Right lobe of liver (tissue), 6 donors: Measurements from ENCODE around the gene GDPGP1. TPM values are rescaled to one million over a fixed set of nuclear protein-coding genes. Genes with fewer than 3 reads are reported as not detected.

Experiments used
- ATAC-seq, 4 donors: fragments of 200-7000 bp; cut with Tn5 transposase; one replicate each; pipeline ENCODE4 v1.9.1; 2020; ENCODE audit warnings: mild to moderate bottlenecking in 4 of 4, moderate library complexity in 4 of 4
- DNase-seq, 3 donors: peaks; one replicate each; pipeline ENCODE4 v3.0.0-alpha.2; 2020
- H3K27ac ChIP-seq, 3 donors: fragments of 200-600 bp; one replicate each; pipeline ENCODE4 v1.8.0; 2022
- H3K27me3 ChIP-seq, 2 donors: fragments of 200-600 bp; one replicate each; pipeline ENCODE4 v1.8.0; 2022
- H3K36me3 ChIP-seq, 4 donors: fragments of 200-600 bp; sonication (generic) in 1 of 4; one replicate each; pipeline versions ENCODE4 v1.5.1 to v1.8.0; 2017 to 2022; ENCODE audit warnings: control low read depth in 1 of 4
- H3K4me1 ChIP-seq, 4 donors: fragments of 200-600 bp; sonication (generic) in 1 of 4; one replicate each; pipeline versions ENCODE4 v1.5.1 to v1.8.0; 2017 to 2022; ENCODE audit warnings: control low read depth in 1 of 4
- H3K4me3 ChIP-seq, 3 donors: fragments of 200-600 bp; one replicate each; pipeline ENCODE4 v1.8.0; 2022
- H3K9me3 ChIP-seq, 4 donors: fragments of 200-600 bp; sonication (generic) in 1 of 4; one replicate each; pipeline versions ENCODE4 v1.5.1 to v1.8.0; 2017 to 2022; ENCODE audit warnings: control low read depth in 1 of 4
- POLR2A ChIP-seq: fragments of 450-650 bp; IDR thresholded peaks from one replicate; pipeline ENCODE4 v1.6.1; 2017; ENCODE audit warnings: antibody characterized with exemption, mild to moderate bottlenecking
- WGBS: methylation state at CpG from one replicate; pipeline ENCODE4 v1.1.6; 2018; ENCODE audit warnings: low coverage, low lambda C conversion rate; ENCODE audit not compliant: insufficient coverage; ENCODE audit errors: missing lambda C conversion rate; 5-methylcytosine and 5-hydroxymethylcytosine counted together
- intact Hi-C, 2 donors: fragments of 100-400 bp; cut with DNase I; formaldehyde crosslinking; loops; one replicate each; pipeline versions ENCODE4 v1.11.2 to v1.14.1; 2022
- total RNA-seq, 6 experiments: library from RNA; depleted of rRNA in 2 of 6; stranded (reverse); fragments of >200 nt in 2 of 6; fragmentation: NEBNext Ultra II Directional in 3 of 6; extraction: Animal tissue kit (Norgen Biotek cat#: 25700) in 3 of 6; gene quantifications; one replicate each; pipeline versions ENCODE4 v1.1.0 to v1.2.4, GENCODE V29; 2016 to 2023
- TF ChIP-seq, protein P1 (sequence below), 4 donors: fragments of 200-600 bp in 3 of 4; fragments of 450-650 bp in 1 of 4; IDR thresholded peaks; one replicate each; pipeline versions ENCODE4 v1.5.1 to v1.8.0; 2016 to 2022; ENCODE audit warnings: antibody characterized with exemption in 4 of 4, mild to moderate bottlenecking in 2 of 4
- donor health status: DM: no; HTN: yes; CAD: no.
- donor health status: DM: no; HTN: no; CAD: no.
- donor health status: DM: no; HTN: no; CAD: no.
- donor health status: DM: no; HTN: yes; CAD: no.
- donor health status: DM: no; HTN: yes; CAD: no.

GDPGP1 gene
- total RNA-seq, 6 experiments from 2014 or later, result 3.6 to 13.6 (median 7.3) TPM

DNA sequence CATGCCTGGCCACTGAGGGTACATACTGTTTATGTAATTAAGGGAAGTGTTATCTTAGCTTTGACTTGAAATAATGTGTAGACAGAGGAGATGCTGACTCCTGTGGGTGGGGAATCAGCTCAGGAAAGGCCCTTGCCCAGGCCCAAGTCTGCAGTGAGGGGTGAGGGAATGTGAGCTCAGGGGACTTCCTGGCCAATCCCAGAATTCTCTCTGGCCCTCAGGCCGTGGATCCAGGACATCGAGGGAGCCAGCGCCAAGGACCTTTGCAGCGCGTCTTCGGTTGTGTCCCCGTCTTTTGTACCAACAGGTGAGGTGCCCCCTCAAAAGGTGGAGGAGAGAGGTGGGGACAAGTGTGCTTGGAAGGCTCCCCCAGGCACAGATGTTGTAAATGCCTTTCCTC lies 6.7 kb upstream of the GDPGP1 start:
- TF ChIP-seq, protein P1, sequence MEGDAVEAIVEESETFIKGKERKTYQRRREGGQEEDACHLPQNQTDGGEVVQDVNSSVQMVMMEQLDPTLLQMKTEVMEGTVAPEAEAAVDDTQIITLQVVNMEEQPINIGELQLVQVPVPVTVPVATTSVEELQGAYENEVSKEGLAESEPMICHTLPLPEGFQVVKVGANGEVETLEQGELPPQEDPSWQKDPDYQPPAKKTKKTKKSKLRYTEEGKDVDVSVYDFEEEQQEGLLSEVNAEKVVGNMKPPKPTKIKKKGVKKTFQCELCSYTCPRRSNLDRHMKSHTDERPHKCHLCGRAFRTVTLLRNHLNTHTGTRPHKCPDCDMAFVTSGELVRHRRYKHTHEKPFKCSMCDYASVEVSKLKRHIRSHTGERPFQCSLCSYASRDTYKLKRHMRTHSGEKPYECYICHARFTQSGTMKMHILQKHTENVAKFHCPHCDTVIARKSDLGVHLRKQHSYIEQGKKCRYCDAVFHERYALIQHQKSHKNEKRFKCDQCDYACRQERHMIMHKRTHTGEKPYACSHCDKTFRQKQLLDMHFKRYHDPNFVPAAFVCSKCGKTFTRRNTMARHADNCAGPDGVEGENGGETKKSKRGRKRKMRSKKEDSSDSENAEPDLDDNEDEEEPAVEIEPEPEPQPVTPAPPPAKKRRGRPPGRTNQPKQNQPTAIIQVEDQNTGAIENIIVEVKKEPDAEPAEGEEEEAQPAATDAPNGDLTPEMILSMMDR (IDR thresholded peaks at IDR 0.05), result no peak
- TF ChIP-seq POLR2A, result no peak
- Histone ChIP-seq H3K9me3 (no peaks in the 10 kb centered on the region), H3K36me3 (peaks cover 14 to 77% (median 42%) of the 10 kb centered on the region in 4 donors), H3K27ac (no peak overlapping the region), H3K27me3 (no peaks in the 10 kb centered on the region), H3K4me3 (no peak overlapping the region), H3K4me1 (peaks cover 0 to 32% (median 15%) of the 10 kb centered on the region in 4 donors)
- WGBS, result 100% methylated on average over 1 of the region's 7 CpGs
- ATAC-seq, result no peak
- intact Hi-C loops, result loop anchor here in 1 of 2 donors (10.0 kb wide), 1 partner anchor 83 kb away; no protein-coding TSS in a partner anchor
- no peak for DNase-seq

GRCh38 chr15:90227816-90228772 lies 5.9 kb upstream of the GDPGP1 start:
- ATAC-seq (no peak), DNase-seq (no peak)
- Histone ChIP-seq H3K4me3 (no peak overlapping the region), H3K27ac (no peak overlapping the region), H3K9me3 (no peaks in the 10 kb centered on the region), H3K27me3 (no peaks in the 10 kb centered on the region), H3K36me3 (peaks cover 14 to 69% (median 40%) of the 10 kb centered on the region in 4 donors), H3K4me1 (peaks cover 0 to 38% (median 18%) of the 10 kb centered on the region in 4 donors)
- TF ChIP-seq POLR2A, result no peak
- TF ChIP-seq, protein P1 (IDR thresholded peaks at IDR 0.05), result no peak
- intact Hi-C loops, result loop anchor here in 1 of 2 donors (10.0 kb wide), 1 partner anchor 83 kb away; no protein-coding TSS in a partner anchor
- no CpG with 5 or more reads among the region's 38 CpGs for WGBS

DNA sequence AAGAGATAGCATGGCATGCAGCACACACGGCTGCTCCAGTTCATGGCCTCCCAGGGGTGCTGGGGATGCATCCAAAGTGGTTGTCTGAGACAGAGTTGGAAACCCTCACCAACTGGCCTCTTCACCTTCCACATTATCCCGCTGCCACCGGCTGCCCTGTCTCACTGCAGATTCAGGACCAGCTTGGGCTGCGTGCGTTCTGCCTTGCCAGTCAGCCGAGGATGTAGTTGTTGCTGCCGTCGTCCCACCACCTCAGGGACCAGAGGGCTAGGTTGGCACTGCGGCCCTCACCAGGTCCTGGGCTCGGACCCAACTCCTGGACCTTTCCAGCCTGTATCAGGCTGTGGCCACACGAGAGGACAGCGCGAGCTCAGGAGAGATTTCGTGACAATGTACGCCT lies 5.0 kb upstream of the GDPGP1 start:
- peaks cover 0 to 38% (median 18%) of the 10 kb centered on the region in 4 donors for H3K4me1 ChIP-seq
- WGBS, result 67% methylated on average over 1 of the region's 15 CpGs
- H3K36me3 ChIP-seq, result peaks cover 14 to 62% (median 34%) of the 10 kb centered on the region in 4 donors
- intact Hi-C loops, result loop anchor here in 1 of 2 donors (10.0 kb wide), 1 partner anchor 84 kb away; no protein-coding TSS in a partner anchor
- no peak for ATAC-seq
- peak in 1 of 3 donors; percentile 28 for DNase-seq
- no peak overlapping the region for H3K4me3 ChIP-seq
- H3K27ac ChIP-seq, result no peak overlapping the region
- no peaks in the 10 kb centered on the region for H3K9me3 ChIP-seq
- no peaks in the 10 kb centered on the region for H3K27me3 ChIP-seq
- no peak for TF ChIP-seq POLR2A
- TF ChIP-seq, protein P1 (IDR thresholded peaks at IDR 0.05), result no peak

DNA sequence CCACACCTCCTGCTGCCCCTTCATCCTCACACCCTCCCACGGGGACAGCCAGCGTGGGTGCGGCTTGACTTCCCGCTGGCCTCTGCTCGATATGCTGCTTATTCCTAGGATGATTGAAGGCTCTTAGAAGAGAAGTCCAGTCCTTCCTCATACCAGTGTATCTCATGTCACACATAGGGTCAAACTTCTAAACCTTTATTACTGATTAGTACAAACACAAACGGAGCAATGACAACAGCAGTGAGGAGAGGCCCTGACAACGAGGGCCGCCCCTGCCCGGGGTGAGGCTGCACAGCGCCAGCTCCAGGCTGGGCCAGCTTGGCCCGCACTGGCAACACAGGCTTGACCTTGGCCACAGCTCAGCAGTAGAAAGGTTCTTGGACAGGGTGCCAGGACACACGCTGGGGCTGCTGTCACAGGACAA lies 3.9 kb upstream of the GDPGP1 start:
- TF ChIP-seq, protein P1 (IDR thresholded peaks at IDR 0.05), result peak in 1 of 4 donors; percentile 13
- TF ChIP-seq POLR2A, result no peak
- Histone ChIP-seq H3K4me3 (no peak overlapping the region), H3K27ac (peak overlapping the region; percentile 65 to 97 (median 90)), H3K36me3 (peaks cover 5 to 51% (median 26%) of the 10 kb centered on the region in 4 donors), H3K4me1 (peaks cover 0 to 46% (median 18%) of the 10 kb centered on the region in 4 donors), H3K9me3 (no peaks in the 10 kb centered on the region), H3K27me3 (no peaks in the 10 kb centered on the region)
- intact Hi-C loops, result no loop called here
- ATAC-seq, result peak; percentile 48 to 57 (median 51)
- WGBS, result 36% methylated on average over 10 of the region's 12 CpGs
- peak; percentile 84 to 90 (median 89) for DNase-seq
